H1 (cell line): ENCODE results near the gene INPP4B. TPM values are rescaled to one million over a fixed set of nuclear protein-coding genes. Genes with fewer than 3 reads are reported as not detected.

Source experiments
- CTCF ChIA-PET: fragments of 300-600 bp; sonication (Branson Sonifier 250); formaldehyde crosslinking; loops from one replicate; lab custom pipeline; 2021; ENCODE audit not compliant: partially characterized antibody; lab: Charles Lee
- POLR2A ChIA-PET: fragments of 300-600 bp; sonication (Branson Sonifier 250); formaldehyde crosslinking; loops from one replicate; lab custom pipeline; 2021; ENCODE audit warnings: inconsistent platforms; ENCODE audit not compliant: partially characterized antibody; lab: Charles Lee
- DNase-seq, 2 experiments: peaks; one replicate each; pipeline versions ENCODE4 v3.0.0 to v3.0.0-alpha.2; 2010 to 2022; ENCODE audit warnings: low spot score in 2 of 2, low read depth in 1 of 2, mixed read lengths in 1 of 2
- FAIRE-seq: peaks from 2 replicates; lab custom pipeline; 2011; peaks lifted over from hg19 to GRCh38; lab: Jason Lieb, UNC
- H2AFZ ChIP-seq: 2 replicates; pipeline ENCODE4 v1.8.1; 2012; ENCODE audit warnings: low read length, inconsistent platforms
- H2AK5ac ChIP-seq: 2 replicates; pipeline ENCODE4 v1.6.1; 2013; ENCODE audit warnings: low read depth, low read length
- H2BK120ac ChIP-seq: replicated peaks from 2 replicates; pipeline ENCODE3; 2013; ENCODE audit warnings: low read depth, low read length, inconsistent platforms
- H2BK12ac ChIP-seq: 2 replicates; pipeline ENCODE4 v1.6.1; 2013; ENCODE audit warnings: low read depth, low read length
- H2BK15ac ChIP-seq: 2 replicates; pipeline ENCODE4 v1.6.1; 2013; ENCODE audit warnings: low read length
- H2BK20ac ChIP-seq: 2 replicates; pipeline ENCODE4 v1.6.1; 2013; ENCODE audit warnings: low read length
- H2BK5ac ChIP-seq: 2 replicates; pipeline ENCODE4 v1.6.1; 2013; ENCODE audit warnings: low read depth, low read length
- H3K14ac ChIP-seq: 2 replicates; pipeline ENCODE4 v1.6.1; 2013; ENCODE audit warnings: inconsistent platforms; ENCODE audit not compliant: insufficient read length
- H3K18ac ChIP-seq: 2 replicates; pipeline ENCODE4 v1.6.1; 2013; ENCODE audit warnings: low read length; ENCODE audit errors: extremely low read depth
- H3K23ac ChIP-seq: 2 replicates; pipeline ENCODE4 v1.6.1; 2013; ENCODE audit warnings: inconsistent platforms; ENCODE audit not compliant: insufficient read length
- H3K23me2 ChIP-seq: 2 replicates; pipeline ENCODE4 v1.6.1; 2013; ENCODE audit warnings: low read depth, low read length
- H3K27ac ChIP-seq: 2 replicates; pipeline ENCODE4 v1.6.1; 2011; ENCODE audit warnings: low read depth, low read length, inconsistent platforms
- H3K27me3 ChIP-seq, 4 experiments: replicated peaks in 1 of 4; 1 replicate in 1 of 4; 2 replicates in 3 of 4; pipeline versions ENCODE4 v1.6.1 to v1.8.1; 2011 to 2013; ENCODE audit warnings: low read length in 3 of 4, mild to moderate bottlenecking in 3 of 4, inconsistent platforms in 2 of 4, mixed read lengths in 2 of 4, moderate library complexity in 1 of 4; ENCODE audit not compliant: control insufficient read depth in 3 of 4, insufficient read depth in 3 of 4; ENCODE audit errors: extremely low read depth in 1 of 4
- H3K36me3 ChIP-seq, 4 experiments: 2 replicates each; pipeline versions ENCODE4 v1.6.1 to v1.8.1; 2011 to 2013; ENCODE audit warnings: mild to moderate bottlenecking in 4 of 4, low read length in 3 of 4, moderate library complexity in 2 of 4, control low read depth in 1 of 4, inconsistent platforms in 1 of 4; ENCODE audit not compliant: insufficient read depth in 4 of 4, control insufficient read depth in 2 of 4
- H3K4ac ChIP-seq: replicated peaks from 2 replicates; pipeline ENCODE3; 2013; ENCODE audit warnings: low read length, low read depth, mixed read lengths, inconsistent platforms; ENCODE audit not compliant: insufficient read length
- H3K4me1 ChIP-seq, 4 experiments: replicated peaks in 1 of 4; 1 replicate in 1 of 4; 2 replicates in 3 of 4; pipeline versions ENCODE4 v1.6.1 to v1.8.1; 2011 to 2013; ENCODE audit warnings: low read length in 3 of 4, inconsistent platforms in 2 of 4, mixed read lengths in 1 of 4; ENCODE audit not compliant: insufficient read depth in 4 of 4, control insufficient read depth in 3 of 4
- H3K4me2 ChIP-seq, 2 experiments: 2 replicates each; pipeline versions ENCODE4 v1.6.1 to v1.8.1; 2011 to 2013; ENCODE audit warnings: low read depth in 2 of 2, low read length in 2 of 2, control low read depth in 1 of 2, inconsistent platforms in 1 of 2, mild to moderate bottlenecking in 1 of 2; ENCODE audit not compliant: insufficient read depth in 1 of 2
- H3K4me3 ChIP-seq, 4 experiments: fragments of 200-600, 300-600 bp in 1 of 4; sonication (generic), shearing (Covaris generic), sonication (Bioruptor Twin) in 1 of 4; 2 replicates each; pipeline versions ENCODE4 v1.5.1 to v1.8.1; 2011 to 2016; ENCODE audit warnings: low read length in 4 of 4, low read depth in 3 of 4, control low read depth in 2 of 4, inconsistent platforms in 2 of 4, mild to moderate bottlenecking in 2 of 4, mixed read lengths in 1 of 4, moderate library complexity in 1 of 4; ENCODE audit not compliant: insufficient read depth in 2 of 4; ENCODE audit errors: extremely low read depth in 1 of 4
- H3K56ac ChIP-seq: replicated peaks from 2 replicates; pipeline ENCODE3; 2013; ENCODE audit warnings: low read depth, mild to moderate bottlenecking, mixed read lengths, low read length, inconsistent platforms; ENCODE audit not compliant: insufficient read length
- H3K79me1 ChIP-seq: 2 replicates; pipeline ENCODE4 v1.6.1; 2013; ENCODE audit warnings: low read depth, low read length, control low read depth
- H3K79me2 ChIP-seq, 2 experiments: 2 replicates each; pipeline versions ENCODE4 v1.6.1 to v1.8.1; 2012 to 2013; ENCODE audit warnings: low read length in 2 of 2, mild to moderate bottlenecking in 2 of 2, inconsistent platforms in 1 of 2; ENCODE audit not compliant: insufficient read depth in 2 of 2, control insufficient read depth in 1 of 2
- H3K9ac ChIP-seq, 4 experiments: replicated peaks in 1 of 4; 1 replicate in 1 of 4; 2 replicates in 3 of 4; pipeline versions ENCODE4 v1.6.1 to v1.8.1; 2011 to 2013; ENCODE audit warnings: low read depth in 3 of 4, low read length in 3 of 4, control low read depth in 2 of 4, mild to moderate bottlenecking in 2 of 4, moderate library complexity in 2 of 4, inconsistent platforms in 1 of 4; ENCODE audit errors: extremely low read depth in 1 of 4
- H3K9me3 ChIP-seq, 2 experiments: 2 replicates each; pipeline versions ENCODE4 v1.6.1 to v1.8.1; 2012 to 2013; ENCODE audit warnings: mild to moderate bottlenecking in 2 of 2, moderate library complexity in 2 of 2, control low read depth in 1 of 2, inconsistent platforms in 1 of 2, low read depth in 1 of 2, low read length in 1 of 2, mixed read lengths in 1 of 2; ENCODE audit not compliant: insufficient read depth in 2 of 2
- H4K20me1 ChIP-seq, 2 experiments: replicated peaks in 1 of 2; 2 replicates each; pipeline versions ENCODE3 to v1.8.1; 2011 to 2013; ENCODE audit warnings: inconsistent platforms in 2 of 2, low read length in 2 of 2, mild to moderate bottlenecking in 1 of 2; ENCODE audit not compliant: insufficient read depth in 2 of 2, control insufficient read depth in 1 of 2
- H4K5ac ChIP-seq: 2 replicates; pipeline ENCODE4 v1.6.1; 2013; ENCODE audit warnings: low read length, low read depth, mixed read lengths, inconsistent platforms; ENCODE audit not compliant: insufficient read length
- H4K8ac ChIP-seq: 2 replicates; pipeline ENCODE4 v1.8.0; 2013; ENCODE audit warnings: mild to moderate bottlenecking, moderate library complexity, low read length, inconsistent platforms; ENCODE audit not compliant: insufficient read depth; ENCODE audit errors: extremely low read depth
- H4K91ac ChIP-seq: replicated peaks from 2 replicates; pipeline ENCODE3; 2013; ENCODE audit warnings: low read length, mixed read lengths, inconsistent platforms; ENCODE audit not compliant: insufficient read length
- CBX5 ChIP-seq: fragments of 300-800, 300-1000 bp; sonication (generic); IDR thresholded peaks from 2 replicates; pipeline ENCODE4 v1.7.1; 2016; ENCODE audit warnings: antibody characterized with exemption, low read length, low read depth
- CHD2 ChIP-seq: IDR thresholded peaks from 2 replicates; pipeline ENCODE4 v1.6.1; 2012; ENCODE audit warnings: low read length, improper control_type of control experiment
- FOSL1 ChIP-seq: IDR thresholded peaks from 2 replicates; pipeline ENCODE4 v1.6.1; 2011; ENCODE audit warnings: mild to moderate bottlenecking, low read depth, low read length, moderate library complexity; ENCODE audit not compliant: insufficient read depth
- GTF2F1 ChIP-seq: IDR thresholded peaks from 2 replicates; pipeline ENCODE4 v1.6.1; 2012; ENCODE audit warnings: low read depth, low read length, improper control_type of control experiment, borderline replicate concordance
- SAP30 ChIP-seq: fragments of 300-600 bp; sonication (generic); IDR thresholded peaks from 2 replicates; pipeline ENCODE4 v1.7.1; 2012; ENCODE audit warnings: low read length, moderate library complexity, mild to moderate bottlenecking, inconsistent platforms; ENCODE audit not compliant: insufficient read depth, insufficient replicate concordance
- SIN3A ChIP-seq, 2 experiments: IDR thresholded peaks in 1 of 2; conservative IDR thresholded peaks in 1 of 2; 2 replicates each; pipeline ENCODE4 v1.6.1; 2011 to 2012; ENCODE audit warnings: low read length in 2 of 2, improper control_type of control experiment in 1 of 2, low read depth in 1 of 2, mild to moderate bottlenecking in 1 of 2
- SRF ChIP-seq: IDR thresholded peaks from 2 replicates; pipeline ENCODE4 v1.6.1; 2011; ENCODE audit warnings: mild to moderate bottlenecking, low read depth, low read length, moderate library complexity
- SUZ12 ChIP-seq: fragments of 200-600 bp; sonication (generic); IDR thresholded peaks from 2 replicates; pipeline ENCODE4 v1.6.1; 2012; ENCODE audit warnings: mild to moderate bottlenecking, inconsistent platforms, low read length, moderate library complexity, mixed read lengths
- TAF1 ChIP-seq: IDR thresholded peaks from 2 replicates; pipeline ENCODE4 v1.6.1; 2011; ENCODE audit warnings: mild to moderate bottlenecking, low read depth, low read length
- TAF7 ChIP-seq: optimal IDR thresholded peaks from 2 replicates; pipeline ENCODE3; 2011; ENCODE audit warnings: low read depth, mild to moderate bottlenecking, inconsistent platforms, low read length, moderate library complexity, borderline replicate concordance
- ZNF274 ChIP-seq: IDR thresholded peaks from 2 replicates; pipeline ENCODE4 v1.7.0; 2012; ENCODE audit warnings: low read length, borderline replicate concordance; ENCODE audit errors: extremely low read depth
- WGBS, 2 experiments: shearing (Covaris generic) in 1 of 2; methylation state at CpG; one replicate each; pipeline versions ENCODE4 v1.1.6 to v1.1.7; 2013 to 2015; ENCODE audit warnings: low lambda C conversion rate in 2 of 2, mixed read lengths in 2 of 2, inconsistent platforms in 1 of 2, low coverage in 1 of 2, missing lambda C conversion rate in 1 of 2; ENCODE audit not compliant: insufficient replicate concordance in 2 of 2, insufficient coverage in 1 of 2, insufficient read length in 1 of 2; ENCODE audit errors: extremely low coverage in 1 of 2, missing lambda C conversion rate in 1 of 2; 5-methylcytosine and 5-hydroxymethylcytosine counted together
- polyA plus RNA-seq, 7 experiments: library from polyadenylated mRNA; depleted of rRNA in 3 of 7; stranded (reverse) in 5 of 7; unstranded in 2 of 7; fragments of >200 nt in 5 of 7; fragments of 200-250 nt in 2 of 7; gene quantifications; 1 replicate in 5 of 7; 2 replicates in 1 of 7; 4 replicates in 1 of 7; pipeline versions ENCODE4 v1.2.1 to v1.2.3, GENCODE V29; 2011 to 2013; ENCODE audit warnings: missing spikeins in 2 of 7, mixed read lengths in 2 of 7
- total RNA-seq: library from RNA; stranded (reverse); fragmentation: NEBNext Ultra II Directional; extraction: Animal tissue kit (Norgen Biotek cat#: 25700); gene quantifications from 2 replicates; pipeline ENCODE4 v1.2.1, GENCODE V29; 2021
- TF ChIP-seq, protein P1 (sequence below): IDR thresholded peaks from 2 replicates; pipeline ENCODE4 v1.6.1; 2012; ENCODE audit warnings: low read length, inconsistent platforms

The INPP4B gene
- total and polyA plus RNA-seq, 2 of the 8 experiments (the other 6 are each of a cell fraction or from before 2014, with no cell fraction given) = 0.11 to 0.54 TPM

DNA sequence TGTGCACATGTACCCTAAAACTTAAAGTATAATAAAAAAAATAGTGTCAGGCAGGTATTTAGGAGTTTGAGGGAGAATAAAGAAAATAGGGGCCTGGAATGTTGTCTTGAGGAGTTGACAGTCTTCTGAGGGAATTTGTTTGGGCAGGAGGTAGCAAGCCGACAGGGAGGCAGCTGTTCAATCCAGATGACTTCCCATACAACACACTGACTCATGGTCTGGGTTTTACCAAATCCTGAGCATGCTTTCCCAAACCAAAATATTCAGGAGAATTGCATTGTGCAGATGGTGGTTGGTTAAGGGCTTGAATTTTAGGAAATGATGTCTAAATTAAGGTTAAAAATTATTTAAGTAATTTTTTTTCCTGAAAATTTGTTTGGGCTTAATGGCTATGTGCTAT, 430.0 kb downstream of the INPP4B start:
- no peak overlapping the region for H4K8ac ChIP-seq
- H2BK20ac ChIP-seq = no peak overlapping the region
- no peak overlapping the region for H3K27ac ChIP-seq
- H4K20me1 ChIP-seq = no peaks in the 10 kb centered on the region
- H2BK120ac ChIP-seq = no peak overlapping the region
- no peak overlapping the region for H3K4ac ChIP-seq
- H3K27me3 ChIP-seq = no peaks in the 10 kb centered on the region
- H2BK12ac ChIP-seq = no peak overlapping the region
- H3K79me2 ChIP-seq = no peaks in the 10 kb centered on the region
- no peak overlapping the region for H3K4me3 ChIP-seq
- H3K4me2 ChIP-seq = no peak overlapping the region
- no peaks in the 10 kb centered on the region for H3K23me2 ChIP-seq
- no peak overlapping the region for H2AFZ ChIP-seq
- no peaks in the 10 kb centered on the region for H3K9me3 ChIP-seq
- H2BK15ac ChIP-seq = no peak overlapping the region
- ChIA-PET POLR2A (interaction anchor here (1.0 to 1.5 kb wide), 2 partner anchors 10 to 13 kb away, joined by 3 to 7 read pairs; no protein-coding TSS in a partner anchor), CTCF (no interaction called here)
- no peak overlapping the region for H3K23ac ChIP-seq
- FAIRE-seq (no peak), DNase-seq (no peak)
- no peaks in the 10 kb centered on the region for H3K79me1 ChIP-seq
- H3K18ac ChIP-seq = no peak overlapping the region
- no peak overlapping the region for H4K5ac ChIP-seq
- H3K14ac ChIP-seq = no peak overlapping the region
- H2BK5ac ChIP-seq = no peak overlapping the region
- peaks cover 0 to 4% (median 1%) of the 10 kb centered on the region in 4 experiments; a peak in 2 of 7 replicates for H3K4me1 ChIP-seq
- H3K56ac ChIP-seq = no peak overlapping the region
- 100% methylated on average over 1 of the region's 1 CpG; no CpG with 5 or more reads in 1 of the 2 experiments for WGBS, 2 experiments
- no peaks in the 10 kb centered on the region for H3K36me3 ChIP-seq
- no peak overlapping the region for H2AK5ac ChIP-seq
- H4K91ac ChIP-seq = no peak overlapping the region
- H3K9ac ChIP-seq = no peak overlapping the region
- TF ChIP-seq, protein P1, sequence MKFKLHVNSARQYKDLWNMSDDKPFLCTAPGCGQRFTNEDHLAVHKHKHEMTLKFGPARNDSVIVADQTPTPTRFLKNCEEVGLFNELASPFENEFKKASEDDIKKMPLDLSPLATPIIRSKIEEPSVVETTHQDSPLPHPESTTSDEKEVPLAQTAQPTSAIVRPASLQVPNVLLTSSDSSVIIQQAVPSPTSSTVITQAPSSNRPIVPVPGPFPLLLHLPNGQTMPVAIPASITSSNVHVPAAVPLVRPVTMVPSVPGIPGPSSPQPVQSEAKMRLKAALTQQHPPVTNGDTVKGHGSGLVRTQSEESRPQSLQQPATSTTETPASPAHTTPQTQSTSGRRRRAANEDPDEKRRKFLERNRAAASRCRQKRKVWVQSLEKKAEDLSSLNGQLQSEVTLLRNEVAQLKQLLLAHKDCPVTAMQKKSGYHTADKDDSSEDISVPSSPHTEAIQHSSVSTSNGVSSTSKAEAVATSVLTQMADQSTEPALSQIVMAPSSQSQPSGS = no peak
- no peak for TF ChIP-seq CBX5
- no peak for TF ChIP-seq FOSL1
- TF ChIP-seq TAF7 = no peak
- TF ChIP-seq SAP30 = no peak
- TF ChIP-seq GTF2F1 = no peak
- no peak for TF ChIP-seq TAF1
- TF ChIP-seq SRF = no peak
- no peak for TF ChIP-seq CHD2
- no peak for TF ChIP-seq ZNF274
- TF ChIP-seq SUZ12 = no peak
- TF ChIP-seq SIN3A (conservative IDR thresholded peaks at IDR 0.05 in 1 of 2, IDR thresholded peaks at IDR 0.05 in 1 of 2; ENCODE audit: low read depth in 1 of 2, low read length in 2 of 2) = no peak
